GM12892 (cell line): ENCODE measurements around the gene FRMPD2.

Experiments used
- POLR2A ChIP-seq: IDR thresholded peaks from 2 replicates; pipeline ENCODE4 v1.6.1; 2011; ENCODE audit warnings: low read depth, low read length, control low read depth
- POLR2AphosphoS5 ChIP-seq: IDR thresholded peaks from 2 replicates; pipeline ENCODE4 v1.6.1; 2011; ENCODE audit warnings: low read depth, low read length, control low read depth
- TAF1 ChIP-seq: IDR thresholded peaks from 2 replicates; pipeline ENCODE4 v1.6.1; 2011; ENCODE audit warnings: low read depth, mild to moderate bottlenecking, control low read depth, low read length, borderline replicate concordance

DNA sequence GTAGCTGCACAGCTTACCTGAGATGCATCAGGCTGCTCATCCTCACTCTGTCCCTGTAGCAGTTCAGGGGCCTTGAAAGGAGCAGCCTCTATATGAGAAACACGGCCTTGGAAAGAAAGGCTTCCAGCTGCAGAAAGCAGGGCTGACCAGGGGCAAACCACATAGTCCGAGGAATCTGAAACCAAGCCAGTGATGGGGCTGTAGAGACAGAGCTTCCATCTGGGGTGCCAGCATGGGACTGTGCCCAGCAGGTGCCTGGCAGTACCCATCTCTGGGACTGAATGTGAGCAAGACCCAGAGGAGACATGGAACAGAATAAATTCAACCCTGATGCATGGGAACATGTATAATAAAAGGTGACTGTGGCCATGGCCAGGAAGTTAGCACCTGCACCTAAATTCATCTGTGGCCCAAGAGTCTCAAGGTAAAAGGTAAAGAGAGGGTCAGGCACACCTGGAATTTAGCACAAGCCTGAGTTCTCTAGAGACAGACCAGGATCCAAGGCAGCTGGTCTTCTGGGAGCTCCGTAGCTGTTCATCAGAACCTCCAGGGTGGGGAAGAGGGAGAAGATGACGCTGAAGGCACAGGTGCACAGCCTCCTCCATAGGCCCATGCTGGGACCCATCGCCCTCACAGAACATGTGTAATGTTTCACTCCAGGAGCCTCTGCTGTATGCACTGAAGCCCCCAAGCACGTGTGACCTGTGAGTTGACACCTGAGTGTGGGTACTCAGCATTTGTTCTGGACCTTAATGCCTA, 25.3 kb downstream of the FRMPD2 start:
- TF ChIP-seq POLR2A (no peak), TAF1 (no peak), POLR2AphosphoS5 (no peak)
